Liver (tissue), 9 donors: ENCODE measurements around the gene BOD1L2. TPM values are rescaled to one million over a fixed set of nuclear protein-coding genes. Genes with fewer than 3 reads are reported as not detected.

Source experiments
- DNase-seq: peaks from one replicate; pipeline ENCODE4 v3.0.0-alpha.2; 2017; ENCODE audit warnings: low spot score
- H3K27ac ChIP-seq, 2 donors: one replicate each; pipeline ENCODE4 v1.7.0; 2013; ENCODE audit warnings: inconsistent platforms in 2 of 2, low read length in 2 of 2, control low read depth in 1 of 2, low read depth in 1 of 2, mild to moderate bottlenecking in 1 of 2
- H3K27me3 ChIP-seq, 4 donors: one replicate each; pipeline versions ENCODE4 v1.6.1 to v1.7.0; 2013; ENCODE audit warnings: low read length in 3 of 4, inconsistent platforms in 1 of 4, mild to moderate bottlenecking in 1 of 4, moderate library complexity in 1 of 4; ENCODE audit not compliant: control insufficient read depth in 4 of 4, insufficient read depth in 4 of 4
- H3K36me3 ChIP-seq, 4 donors: one replicate each; pipeline versions ENCODE4 v1.6.1 to v1.7.0; 2013; ENCODE audit warnings: low read length in 3 of 4, mild to moderate bottlenecking in 3 of 4, low read depth in 1 of 4, moderate library complexity in 1 of 4; ENCODE audit not compliant: control insufficient read depth in 4 of 4, insufficient read depth in 3 of 4
- H3K4me1 ChIP-seq, 4 donors: one replicate each; pipeline versions ENCODE4 v1.6.1 to v1.7.0; 2013; ENCODE audit warnings: low read length in 3 of 4, mild to moderate bottlenecking in 3 of 4, moderate library complexity in 1 of 4; ENCODE audit not compliant: control insufficient read depth in 4 of 4, insufficient read depth in 4 of 4
- H3K4me3 ChIP-seq, 3 donors: one replicate each; pipeline versions ENCODE4 v1.6.1 to v1.7.0; 2013; ENCODE audit warnings: low read length in 3 of 3, control low read depth in 1 of 3, low read depth in 1 of 3, mild to moderate bottlenecking in 1 of 3
- H3K9ac ChIP-seq, 2 donors: one replicate each; pipeline ENCODE4 v1.7.0; 2013; ENCODE audit warnings: low read length in 2 of 2, mild to moderate bottlenecking in 2 of 2, moderate library complexity in 2 of 2, control low read depth in 1 of 2, low read depth in 1 of 2
- H3K9me3 ChIP-seq, 4 donors: one replicate each; pipeline versions ENCODE4 v1.6.1 to v1.7.0; 2013; ENCODE audit warnings: low read length in 3 of 4; ENCODE audit not compliant: control insufficient read depth in 4 of 4
- ATF3 ChIP-seq: IDR thresholded peaks from 2 replicates; pipeline ENCODE4 v1.6.1; 2016; ENCODE audit warnings: antibody characterized with exemption
- CTCF ChIP-seq: fragments of 150-350 bp; IDR thresholded peaks from 2 replicates; pipeline ENCODE4 v1.5.1; 2017; ENCODE audit warnings: improper control_type of control experiment, low read depth, low read length; ENCODE audit not compliant: missing input control
- EGR1 ChIP-seq, 2 donors: IDR thresholded peaks; 2 replicates each; pipeline ENCODE4 v1.6.1; 2016 to 2018; ENCODE audit warnings: antibody characterized with exemption in 2 of 2, low read depth in 2 of 2
- FOXA1 ChIP-seq: IDR thresholded peaks from 2 replicates; pipeline ENCODE4 v1.6.1; 2016; ENCODE audit warnings: antibody characterized with exemption
- FOXA2 ChIP-seq: IDR thresholded peaks from 2 replicates; pipeline ENCODE4 v1.6.1; 2016; ENCODE audit warnings: antibody characterized with exemption
- GABPA ChIP-seq, 2 donors: IDR thresholded peaks in 1 of 2; conservative IDR thresholded peaks in 1 of 2; 2 replicates each; pipeline ENCODE4 v1.6.1; 2016; ENCODE audit warnings: antibody characterized with exemption in 2 of 2, mild to moderate bottlenecking in 1 of 2, moderate library complexity in 1 of 2
- HNF4A ChIP-seq, 2 donors: conservative IDR thresholded peaks; 2 replicates each; pipeline ENCODE4 v1.6.1; 2016; ENCODE audit warnings: antibody characterized with exemption in 2 of 2, mild to moderate bottlenecking in 2 of 2
- HNF4G ChIP-seq: IDR thresholded peaks from 2 replicates; pipeline ENCODE4 v1.6.1; 2016; ENCODE audit warnings: antibody characterized with exemption
- JUND ChIP-seq, 2 donors: IDR thresholded peaks; 2 replicates each; pipeline ENCODE4 v1.6.1; 2016; ENCODE audit warnings: antibody characterized with exemption in 2 of 2
- MAX ChIP-seq: IDR thresholded peaks from 2 replicates; pipeline ENCODE4 v1.6.1; 2016; ENCODE audit warnings: antibody characterized with exemption
- NR2F2 ChIP-seq: IDR thresholded peaks from 2 replicates; pipeline ENCODE4 v1.6.1; 2016; ENCODE audit warnings: antibody characterized with exemption
- RAD21 ChIP-seq, 2 donors: IDR thresholded peaks; 2 replicates each; pipeline ENCODE4 v1.6.1; 2016; ENCODE audit warnings: antibody characterized with exemption in 2 of 2, mild to moderate bottlenecking in 2 of 2
- REST ChIP-seq: IDR thresholded peaks from 2 replicates; pipeline ENCODE4 v1.6.1; 2016; ENCODE audit warnings: antibody characterized with exemption, mild to moderate bottlenecking
- RXRA ChIP-seq, 2 donors: IDR thresholded peaks; 2 replicates each; pipeline ENCODE4 v1.6.1; 2017 to 2018; ENCODE audit warnings: antibody characterized with exemption in 2 of 2, mild to moderate bottlenecking in 1 of 2
- SP1 ChIP-seq: IDR thresholded peaks from 2 replicates; pipeline ENCODE4 v1.6.1; 2018; ENCODE audit warnings: antibody characterized with exemption, mild to moderate bottlenecking
- TAF1 ChIP-seq: conservative IDR thresholded peaks from 2 replicates; pipeline ENCODE4 v1.6.1; 2016; ENCODE audit warnings: antibody characterized with exemption, mild to moderate bottlenecking
- YY1 ChIP-seq: IDR thresholded peaks from 2 replicates; pipeline ENCODE4 v1.6.1; 2016; ENCODE audit warnings: antibody characterized with exemption, mild to moderate bottlenecking
- ZBTB33 ChIP-seq: IDR thresholded peaks from 2 replicates; pipeline ENCODE4 v1.6.1; 2016; ENCODE audit warnings: antibody characterized with exemption
- WGBS: extraction: QIAGEN DNeasy Blood & Tissue Kit; methylation state at CpG from one replicate; pipeline ENCODE4 v1.1.7; 2013; 5-methylcytosine and 5-hydroxymethylcytosine counted together
- polyA plus RNA-seq, 2 donors: library from polyadenylated mRNA; stranded (reverse) in 1 of 2; unstranded in 1 of 2; fragments of 200-250 nt in 1 of 2; fragments of >200 nt in 1 of 2; fragmentation: Nextera tagmentation in 1 of 2; extraction: Ambion mirVana in 1 of 2; gene quantifications; one replicate each; pipeline versions ENCODE4 v1.2.1 to v1.2.3, GENCODE V29; 2013 to 2015
- total RNA-seq, 2 donors: library from RNA; depleted of rRNA; stranded (reverse); fragments of >200 nt; gene quantifications; one replicate each; pipeline ENCODE4 v1.2.3, GENCODE V29; 2014
- donor health status: healthy.
- donor health status: healthy.
- donor health status: healthy.
- donor health status: healthy.
- donor health status: healthy.

BOD1L2 gene
- total and polyA plus RNA-seq, 4 donors, result not detected

- no peak for DNase-seq
- Histone ChIP-seq H3K27me3 (no peaks in the 10 kb centered on the region), H3K9ac (no peak overlapping the region), H3K4me3 (no peak overlapping the region), H3K36me3 (no peaks in the 10 kb centered on the region), H3K9me3 (no peaks in the 10 kb centered on the region), H3K4me1 (no peaks in the 10 kb centered on the region), H3K27ac (no peak overlapping the region)
- 41% methylated on average over 7 of the region's 7 CpGs for WGBS
- TF ChIP-seq ATF3 (no peak), YY1 (no peak), RXRA (IDR thresholded peaks at IDR 0.05) (no peak), CTCF (no peak), ZBTB33 (no peak), NR2F2 (no peak), HNF4G (no peak), MAX (no peak), EGR1 (IDR thresholded peaks at IDR 0.05; ENCODE audit: low read depth in 2 of 2) (no peak), FOXA1 (no peak), HNF4A (conservative IDR thresholded peaks at IDR 0.05) (no peak), TAF1 (no peak)
Measured at GRCh38 chr18:57150828-57151227, 3.9 kb downstream of the BOD1L2 start.

GRCh38 chr18:57154191-57154830 is 7.4 kb downstream of the BOD1L2 start:
- Histone ChIP-seq H3K27me3 (no peaks in the 10 kb centered on the region), H3K9me3 (no peaks in the 10 kb centered on the region), H3K36me3 (no peaks in the 10 kb centered on the region), H3K4me1 (no peaks in the 10 kb centered on the region), H3K9ac (no peak overlapping the region), H3K27ac (no peak overlapping the region), H3K4me3 (no peak overlapping the region)
- TF ChIP-seq RXRA (IDR thresholded peaks at IDR 0.05) (no peak), RAD21 (IDR thresholded peaks at IDR 0.05) (no peak), ZBTB33 (no peak), EGR1 (IDR thresholded peaks at IDR 0.05; ENCODE audit: low read depth in 2 of 2) (no peak), HNF4G (no peak), TAF1 (no peak), ATF3 (no peak), GABPA (IDR thresholded peaks at IDR 0.05 in 1 of 2, conservative IDR thresholded peaks at IDR 0.05 in 1 of 2) (no peak), HNF4A (conservative IDR thresholded peaks at IDR 0.05) (no peak), MAX (no peak), YY1 (no peak), REST (no peak), SP1 (no peak), NR2F2 (no peak), JUND (IDR thresholded peaks at IDR 0.05) (no peak), FOXA2 (no peak)
- no peak for DNase-seq
- whole genome bisulfite sequencing, result 70% methylated on average over 13 of the region's 13 CpGs
